ENCODE results near the gene SOCS3. TPM values are rescaled to one million over a fixed set of nuclear protein-coding genes. Genes with fewer than 3 reads are reported as not detected.

SOCS3 gene
- total RNA-seq, result 216 and 282 TPM in 2 replicates

GRCh38 chr17:78359997-78360370, at the start of gene SOCS3:
Gene SOCS3, minus strand, starts transcription at chr17:78360077. Its CDS starts 982 bp downstream, at chr17:78359095.

GRCh38 chr17:78378225-78379130, 18.6 kb upstream of the SOCS3 start, which contains the start of gene PGS1:
Gene PGS1, plus strand, starts transcription at chr17:78378649. Its CDS starts 17 bp downstream, at chr17:78378666.

Small RNA genes lying within 50 kb of the gene (small RNA-seq; reads per million reads assigned to genes)
- gene RF00415, result not detected
- not detected for gene RN7SL236P

Other genes with a start within 250 kb of the SOCS3 start
- gene TMC6, start 231.3 kb downstream of the SOCS3 start, total RNA-seq, result 1.9 and 3.9 TPM in 2 replicates
- not detected in 2 replicates for gene TMC8, start 229.3 kb downstream of the SOCS3 start, total RNA-seq
- gene C17orf99, start 213.7 kb downstream of the SOCS3 start, total RNA-seq, result not detected in 2 replicates
- gene SYNGR2, start 191.5 kb downstream of the SOCS3 start, total RNA-seq, result 6.8 and 7.5 TPM in 2 replicates
- 28.9 and 75.0 TPM in 2 replicates for gene TK1, start 173.0 kb downstream of the SOCS3 start, total RNA-seq
- gene AFMID, start 172.7 kb downstream of the SOCS3 start, total RNA-seq, result 33.4 and 37.0 TPM in 2 replicates
- gene BIRC5, start 145.8 kb downstream of the SOCS3 start, total RNA-seq, result 5.7 and 9.1 TPM in 2 replicates
- gene TMEM235, start 128.4 kb downstream of the SOCS3 start, total RNA-seq, result not detected in 2 replicates
- gene PGS1, start 18.6 kb upstream of the SOCS3 start, total RNA-seq, result 53.2 and 63.3 TPM in 2 replicates
- gene DNAH17, start 217.3 kb upstream of the SOCS3 start, total RNA-seq, result 0.16 TPM in 1 of 2 replicates, not detected in the other

Data from hair follicle dermal papilla cell (primary cell).